CD4-positive, alpha-beta T cell treated with Interleukin-12 subunit alpha and Interleukin-12 subunit beta, for 1 hour (primary cell): ENCODE data around the gene COG1.
"Not testable (repeated sequence)": the region's sequence is repeated elsewhere in the genome, so short reads cannot be mapped to it uniquely, and the experiment has no call there.

ENCODE experiments used
- DNase-seq: peaks from one replicate; pipeline ENCODE4 v3.0.0-alpha.2; 2020

Gene COG1

DNA sequence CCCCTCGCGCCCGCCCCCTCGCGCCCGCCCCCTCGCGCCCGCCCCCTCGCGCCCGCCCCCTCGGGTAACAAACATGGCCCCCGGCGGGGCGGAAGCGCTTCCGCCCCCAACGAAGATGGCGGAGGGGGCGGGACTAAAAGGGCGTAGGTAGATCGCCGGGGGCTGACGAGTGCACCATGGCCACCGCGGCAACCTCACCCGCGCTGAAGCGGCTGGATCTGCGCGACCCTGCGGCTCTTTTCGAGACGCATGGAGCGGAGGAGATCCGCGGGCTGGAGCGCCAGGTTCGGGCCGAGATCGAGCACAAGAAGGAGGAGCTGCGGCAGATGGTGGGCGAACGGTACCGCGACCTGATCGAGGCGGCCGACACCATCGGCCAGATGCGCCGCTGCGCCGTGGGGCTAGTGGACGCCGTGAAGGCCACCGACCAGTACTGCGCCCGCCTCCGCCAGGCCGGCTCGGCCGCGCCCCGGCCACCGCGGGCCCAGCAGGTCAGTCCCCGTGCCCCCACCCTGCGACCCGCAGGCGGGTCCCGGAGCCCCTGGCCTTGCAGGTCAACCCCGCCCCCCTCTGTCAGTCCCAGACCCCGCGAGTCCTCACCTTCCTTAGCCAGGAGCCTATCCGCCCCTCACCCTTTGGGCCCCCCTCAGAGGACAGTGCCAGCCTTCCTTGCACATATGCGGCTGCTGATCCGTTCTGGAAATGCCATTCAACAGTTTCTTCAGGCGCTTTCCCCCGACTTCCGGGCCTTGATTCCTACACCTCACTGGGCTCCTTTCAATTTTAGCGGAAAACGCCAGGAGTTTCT lies at the start of gene COG1:
Gene COG1 (plus strand): TSS at position 162 of the 808 bp plus-strand sequence. CDS start 15 bp downstream, at position 177.
- DNase-seq = peak; percentile 89

DNA sequence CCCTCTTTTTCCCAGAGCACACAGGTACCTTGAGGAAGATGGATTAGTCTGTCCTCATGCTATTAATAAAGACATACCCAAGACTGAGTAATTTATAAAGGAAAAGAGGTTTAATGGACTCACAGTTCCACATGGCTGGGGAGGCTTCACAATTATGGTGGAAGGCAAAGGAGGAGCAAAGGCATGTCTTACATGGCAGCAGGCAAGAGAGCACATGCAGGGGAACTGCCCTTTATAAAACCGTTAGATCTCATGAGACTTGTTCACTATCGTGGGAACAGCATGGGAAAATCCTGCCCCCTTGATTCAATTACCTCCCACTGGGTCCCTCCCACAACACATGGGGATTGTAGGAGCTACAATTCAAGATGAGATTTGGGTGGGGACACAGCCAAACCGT lies 48.6 kb upstream of the COG1 start:
- not testable (repeated sequence) for DNase-seq

GRCh38 chr17:73145641-73146040 lies 47.2 kb upstream of the COG1 start:
- DNase-seq = no peak

DNA sequence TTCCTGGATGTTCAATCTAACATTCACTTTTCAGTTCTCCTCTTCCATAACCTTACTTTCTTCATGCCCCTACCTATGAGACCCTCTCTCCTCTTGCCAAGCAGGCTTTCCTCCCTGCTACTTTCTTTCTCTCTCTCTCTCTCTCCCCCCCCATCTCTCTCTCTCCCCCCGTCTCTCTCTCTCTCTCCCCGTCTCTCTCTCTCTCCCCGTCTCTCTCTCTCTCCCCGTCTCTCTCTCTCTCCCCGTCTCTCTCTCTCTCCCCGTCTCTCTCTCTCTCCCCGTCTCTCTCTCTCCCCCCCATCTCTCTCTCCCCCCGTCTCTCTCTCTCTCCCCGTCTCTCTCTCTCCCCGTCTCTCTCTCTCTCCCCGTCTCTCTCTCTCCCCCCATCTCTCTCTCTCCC lies 45.1 kb upstream of the COG1 start:
- not testable (repeated sequence) for DNase-seq

GRCh38 chr17:73148540-73149334 lies 44.1 kb upstream of the COG1 start:
- DNase-seq = no peak

DNA sequence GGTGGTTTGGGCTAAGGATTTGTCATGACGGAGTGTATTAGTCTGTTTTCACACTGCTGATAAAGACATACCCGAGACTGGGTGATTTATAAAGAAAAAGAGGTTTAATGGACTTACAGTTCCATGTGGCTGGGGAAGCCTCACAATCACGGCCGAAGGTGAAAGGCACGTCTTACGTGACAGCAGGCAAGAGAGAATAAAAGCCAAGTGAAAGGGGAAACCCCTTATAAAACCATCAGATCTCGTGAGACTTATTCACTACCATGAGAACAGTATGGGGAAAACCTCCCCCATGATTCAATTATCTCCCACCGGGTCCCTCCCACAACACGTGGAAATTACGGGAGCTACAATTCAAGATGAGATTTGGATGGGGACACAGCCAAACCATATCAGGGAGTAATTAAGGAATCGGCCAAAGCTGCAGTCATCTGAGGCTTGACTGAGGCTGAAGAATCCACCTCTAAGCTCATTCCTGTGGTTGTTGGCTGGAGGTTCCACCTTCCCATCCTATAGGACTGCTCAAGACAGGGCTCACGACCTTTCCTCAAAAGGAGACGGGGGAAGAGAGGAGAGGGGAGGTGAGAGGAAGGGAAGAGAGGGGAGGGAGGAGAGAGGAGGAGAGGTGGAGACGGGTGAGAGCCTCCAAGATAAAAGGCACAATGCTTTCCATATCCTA lies 42.1 kb upstream of the COG1 start:
- not testable (repeated sequence) for DNase-seq

DNA sequence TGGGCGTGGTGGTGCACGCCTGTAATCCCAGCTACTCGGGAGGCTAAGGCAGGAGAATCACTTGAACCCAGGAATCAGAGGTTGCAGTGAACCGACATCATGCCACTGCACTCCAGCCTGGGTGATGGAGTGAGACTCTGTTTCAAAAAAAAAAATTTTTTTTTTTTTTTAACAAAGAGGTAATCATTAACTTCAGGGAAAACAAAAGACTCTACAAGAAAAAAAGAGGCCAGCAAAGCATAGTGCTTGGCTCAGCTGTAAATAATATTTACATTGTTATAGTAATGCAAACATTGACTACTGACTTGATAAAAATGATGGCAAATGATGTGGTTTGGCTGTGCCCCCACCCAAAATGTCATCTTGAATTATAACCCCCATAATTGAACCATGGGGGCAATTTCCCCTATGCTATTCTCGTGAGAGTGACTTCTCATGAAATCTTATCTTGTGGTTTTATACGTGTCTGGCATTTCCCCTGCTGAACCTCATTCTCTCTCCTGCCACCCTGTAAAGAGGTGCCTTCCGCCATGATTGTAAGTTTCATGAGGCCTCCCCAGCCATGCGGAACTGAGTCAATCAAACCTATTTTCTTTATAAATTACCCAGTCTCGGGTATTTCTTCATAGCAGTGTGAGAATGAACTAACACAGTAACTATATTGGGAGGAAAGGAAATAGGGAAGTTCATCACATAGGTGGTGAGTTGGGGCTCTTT lies 40.8 kb upstream of the COG1 start:
- no peak for DNase-seq

DNA sequence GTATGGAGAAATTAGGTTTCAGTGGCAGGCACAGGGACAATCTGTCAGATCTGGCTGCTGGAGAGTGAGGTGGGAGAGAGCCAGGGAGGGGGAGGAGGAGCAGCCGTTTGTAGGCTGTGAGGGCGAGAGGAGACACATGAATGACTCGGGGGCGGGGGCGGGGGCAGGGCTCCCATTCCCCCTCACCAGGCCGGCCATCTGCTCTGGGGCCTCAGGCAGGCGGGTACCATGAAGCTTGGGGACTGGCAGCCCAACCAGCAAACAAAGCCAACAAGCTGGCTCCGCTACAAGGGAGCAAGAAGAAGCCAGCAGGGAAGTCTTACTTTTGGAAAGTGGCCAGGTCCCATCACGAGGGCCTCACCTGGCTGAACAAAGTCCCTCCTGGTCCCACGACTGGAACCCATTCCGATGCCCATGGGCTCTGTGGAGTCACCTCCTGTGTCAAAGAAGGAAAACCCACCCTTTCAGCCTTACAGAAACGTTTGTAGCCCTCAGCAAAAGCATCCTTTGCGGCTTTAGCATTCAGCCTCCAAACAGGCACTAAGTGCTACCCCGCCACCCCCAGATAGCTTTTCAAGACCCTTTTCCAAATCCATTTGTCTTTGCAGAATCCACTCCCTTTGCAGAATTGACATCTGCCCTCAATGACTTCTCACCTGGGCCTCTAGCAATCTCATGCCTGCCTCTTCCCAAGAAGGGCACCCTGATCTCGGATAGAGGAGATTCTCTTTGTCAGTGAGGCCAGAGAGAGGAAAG lies 37.3 kb upstream of the COG1 start:
- DNase-seq = no peak

DNA sequence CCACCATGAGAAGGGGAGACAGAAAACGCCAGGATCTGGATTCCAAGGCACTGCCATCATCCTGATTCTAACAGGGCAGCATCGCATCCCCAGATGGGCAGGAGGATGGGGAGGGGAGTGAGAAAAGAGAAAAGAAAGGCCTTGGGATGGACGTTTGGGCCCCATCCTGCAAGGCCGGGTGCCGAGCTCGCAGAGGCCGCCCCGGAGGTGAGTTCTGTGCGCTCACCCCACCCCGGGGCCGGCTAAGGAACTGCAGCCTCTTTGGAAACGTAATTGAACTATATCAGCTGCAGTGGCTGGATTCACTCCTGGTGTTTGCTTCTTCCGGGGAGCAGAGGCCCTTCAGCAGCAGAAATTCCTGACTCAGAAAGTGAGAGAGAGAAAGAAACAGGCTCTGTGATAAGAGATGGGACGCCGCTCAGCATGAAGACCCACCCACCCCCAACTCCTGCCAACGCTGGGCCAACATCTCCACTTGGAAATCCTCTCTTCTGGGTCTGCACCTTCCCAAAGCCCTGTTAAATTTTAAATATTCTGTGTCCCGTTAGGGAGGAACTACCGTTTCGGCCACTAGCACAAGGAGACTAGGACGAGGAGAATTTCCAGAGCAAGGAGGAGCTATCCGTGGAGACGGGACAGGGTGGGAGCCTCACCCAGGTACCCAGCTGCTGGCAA lies 36.6 kb upstream of the COG1 start:
- peak; percentile 49 for DNase-seq

- no peak for DNase-seq
These were observed 35.9 kb upstream of the COG1 start for GRCh38 chr17:73156887-73157520.

DNA sequence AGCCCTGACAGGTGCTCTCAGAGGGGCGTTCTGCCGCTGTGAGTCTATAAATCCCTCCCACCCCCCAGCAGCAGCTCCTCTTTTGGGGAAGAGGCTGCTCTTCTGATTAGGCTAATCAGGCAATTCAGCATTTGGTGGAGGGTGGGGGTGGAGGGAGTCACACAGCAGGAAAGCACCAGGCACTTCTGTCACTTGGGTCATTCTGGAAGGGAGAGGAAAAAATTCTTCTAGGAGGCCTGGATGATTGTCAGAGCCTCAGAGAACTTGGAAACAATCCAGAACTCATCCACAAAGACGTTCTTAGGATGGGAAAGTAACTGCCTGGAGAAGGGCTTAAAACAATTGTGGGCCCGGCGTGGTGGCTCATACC lies 35.3 kb upstream of the COG1 start:
- no peak for DNase-seq

- no peak for DNase-seq
These were observed 34.7 kb upstream of the COG1 start for GRCh38 chr17:73158133-73158532.

- DNase-seq = no peak
These were observed 31.8 kb upstream of the COG1 start for GRCh38 chr17:73160980-73161630.

DNA sequence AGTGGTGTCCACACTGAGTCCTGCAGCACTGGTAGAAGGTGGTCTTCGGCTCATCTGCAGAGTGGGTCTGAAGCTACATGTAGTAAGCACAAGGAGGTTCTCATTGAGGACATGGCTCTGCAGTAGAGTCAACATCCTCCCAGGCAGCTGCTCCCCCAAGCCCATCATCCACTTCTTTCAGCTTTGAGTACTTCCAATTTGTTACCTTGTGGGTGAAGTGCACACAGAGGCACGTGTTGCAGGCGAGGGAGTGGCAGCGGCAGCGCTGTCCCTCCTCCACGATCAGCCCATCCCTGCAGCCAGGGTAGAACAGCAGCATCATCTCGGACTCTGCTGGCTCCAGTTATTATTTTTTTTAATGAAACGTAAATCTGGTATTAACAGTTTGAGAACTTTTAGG lies 29.8 kb upstream of the COG1 start:
- no peak for DNase-seq

DNA sequence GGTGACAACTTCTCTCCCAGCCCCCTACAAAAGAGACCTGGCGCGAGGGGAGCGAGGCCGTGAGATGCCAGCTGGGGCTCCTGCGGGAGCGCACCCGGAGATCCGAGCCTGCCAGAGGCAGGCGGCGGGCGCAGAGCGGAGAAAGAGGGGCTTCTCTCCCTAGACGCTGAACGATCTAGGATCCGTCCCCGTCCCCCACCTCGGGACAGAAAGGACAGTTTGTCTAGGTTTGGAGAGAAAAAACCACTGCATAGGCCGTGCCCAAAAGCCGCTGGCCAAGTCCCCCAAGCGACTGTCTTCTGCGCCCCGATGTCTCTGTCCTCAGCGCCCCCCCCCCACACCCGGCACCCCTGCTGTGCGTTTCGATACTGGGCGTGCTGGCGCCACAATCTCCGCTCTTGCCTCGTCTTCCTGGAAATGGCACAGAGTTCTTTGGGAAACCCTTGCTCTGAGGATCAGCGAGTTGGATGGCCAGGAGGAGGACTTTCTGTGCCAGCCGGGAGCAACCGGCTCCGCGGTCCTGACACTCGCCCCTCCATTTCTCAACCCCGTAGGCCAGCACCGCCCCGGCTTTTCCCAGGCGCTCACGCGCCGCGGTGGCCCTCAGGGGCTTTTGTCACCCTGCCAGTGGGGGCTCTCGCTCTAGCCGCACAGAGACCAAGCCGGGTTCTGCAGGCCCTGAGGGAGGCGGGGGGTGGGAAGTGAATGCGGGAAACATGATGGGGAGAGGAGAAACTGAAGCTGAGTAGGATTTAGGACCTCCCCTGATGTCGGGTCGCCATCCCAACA lies 27.0 kb upstream of the COG1 start:
- DNase-seq = no peak

DNA sequence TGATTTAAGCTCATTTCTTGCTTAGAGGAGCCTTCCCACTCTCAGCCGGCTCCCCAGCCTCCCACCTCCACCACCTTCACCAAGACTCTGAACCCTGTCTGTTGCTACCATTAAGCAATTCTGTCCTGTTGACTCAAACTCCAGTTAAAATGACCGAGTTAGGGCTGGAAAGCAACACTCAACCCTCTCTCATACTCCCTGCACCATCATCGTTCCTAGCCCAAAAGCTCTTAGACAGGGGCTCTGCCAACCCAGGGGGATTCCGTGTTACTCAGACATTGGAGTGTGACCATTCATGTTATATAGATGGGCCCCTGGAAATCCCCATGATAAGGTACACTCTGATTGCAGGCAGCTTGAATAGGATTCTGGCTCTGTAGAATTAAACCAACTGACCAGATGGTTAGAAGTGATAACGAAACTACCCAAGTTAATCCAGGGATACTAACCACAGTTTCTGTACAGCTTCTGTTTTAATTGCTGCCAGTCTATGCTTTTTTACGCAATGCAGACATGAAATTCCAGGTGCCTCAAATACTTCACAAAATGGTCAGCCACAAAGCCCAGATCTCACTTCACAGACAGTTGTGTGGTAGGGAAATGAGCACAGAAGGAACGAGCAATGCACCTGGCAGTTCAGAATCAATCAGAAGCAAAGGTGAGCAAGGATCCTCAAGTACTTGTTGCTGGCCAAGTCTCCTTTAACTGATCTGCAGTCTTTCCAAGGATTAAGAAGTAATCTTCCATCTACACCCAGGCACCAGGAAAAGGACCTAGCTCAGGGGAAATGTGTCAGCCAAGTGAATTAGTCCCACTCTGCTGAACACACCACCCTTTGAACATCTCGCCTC lies 25.9 kb upstream of the COG1 start:
- DNase-seq = no peak

DNA sequence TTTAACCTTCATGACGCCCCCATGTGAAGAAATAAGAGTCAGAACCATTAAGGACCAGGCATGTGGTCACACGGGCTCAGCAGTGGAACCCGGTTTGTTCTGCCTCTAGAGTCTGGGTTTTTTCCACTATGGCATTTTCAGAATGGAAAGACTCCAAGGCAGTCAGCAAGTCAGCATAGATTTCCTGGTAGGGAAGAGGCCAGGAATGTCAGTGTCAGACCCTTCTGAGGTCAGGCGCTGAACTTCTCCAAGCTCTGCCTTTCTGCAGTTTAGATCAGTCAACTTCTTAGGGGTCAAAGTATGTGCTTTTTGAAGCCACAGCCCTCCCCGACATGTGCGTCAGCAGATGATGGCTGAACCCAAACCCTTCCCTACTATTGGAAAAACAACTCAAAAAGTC lies 24.2 kb upstream of the COG1 start:
- no peak for DNase-seq

- DNase-seq = no peak
These were observed 22.5 kb upstream of the COG1 start for GRCh38 chr17:73170324-73170723.

- DNase-seq = no peak
These were observed 20.6 kb upstream of the COG1 start for GRCh38 chr17:73172252-73172651.
